HepG2 (cell line): ENCODE data around the gene PDGFA. TPM values are rescaled to one million over a fixed set of nuclear protein-coding genes. Genes with fewer than 3 reads are reported as not detected.

ENCODE experiments used
- AHR ChIP-seq: IDR thresholded peaks from 2 replicates; pipeline ENCODE4 v1.6.1; 2018; ENCODE audit warnings: missing genetic modification reagents, missing compliant biosample characterization
- ARNT ChIP-seq: fragments of 450-650 bp; IDR thresholded peaks from 2 replicates; pipeline ENCODE4 v1.6.1; 2017
- KLF13 ChIP-seq: sonication (generic); formaldehyde crosslinking; IDR thresholded peaks from 2 replicates; pipeline ENCODE4 v1.4.0; 2020; ENCODE audit warnings: mild to moderate bottlenecking, missing genetic modification reagents
- MYC ChIP-seq: sonication (generic); formaldehyde crosslinking; IDR thresholded peaks from 2 replicates; pipeline ENCODE4 v1.9.0; 2021; ENCODE audit warnings: missing genetic modification reagents, borderline replicate concordance
- POLR2A ChIP-seq, 2 experiments: IDR thresholded peaks; 2 replicates each; pipeline ENCODE4 v1.6.1; 2011; ENCODE audit warnings: low read depth in 2 of 2, low read length in 2 of 2, mild to moderate bottlenecking in 1 of 2, moderate library complexity in 1 of 2; ENCODE audit not compliant: insufficient read depth in 1 of 2
- POLR2G ChIP-seq: fragments of 200-400 bp; formaldehyde crosslinking; IDR thresholded peaks from 2 replicates; pipeline ENCODE4 v1.6.1; 2018; ENCODE audit warnings: mild to moderate bottlenecking, low read depth, low read length, moderate library complexity
- RFXAP ChIP-seq: sonication (generic); formaldehyde crosslinking; IDR thresholded peaks from 2 replicates; pipeline ENCODE4 v1.4.0; 2020; ENCODE audit warnings: missing genetic modification reagents, borderline replicate concordance
- TAF1 ChIP-seq: sonication (generic); formaldehyde crosslinking; IDR thresholded peaks from 2 replicates; pipeline ENCODE4 v1.4.0; 2020; ENCODE audit warnings: missing genetic modification reagents
- XBP1 ChIP-seq: sonication (generic); formaldehyde crosslinking; IDR thresholded peaks from 2 replicates; pipeline ENCODE4 v1.5.0; 2020; ENCODE audit warnings: missing genetic modification reagents
- ZBTB7B ChIP-seq: sonication (generic); formaldehyde crosslinking; IDR thresholded peaks from 2 replicates; pipeline ENCODE4 v1.4.0; 2020; ENCODE audit warnings: missing genetic modification reagents
- ZMYM4 ChIP-seq: sonication (generic); formaldehyde crosslinking; IDR thresholded peaks from 2 replicates; pipeline ENCODE4 v1.8.1; 2023; ENCODE audit warnings: mild to moderate bottlenecking, missing genetic modification reagents
- ZNF17 ChIP-seq: sonication (generic); formaldehyde crosslinking; IDR thresholded peaks from 2 replicates; pipeline ENCODE4 v1.5.0; 2020; ENCODE audit warnings: mild to moderate bottlenecking, missing genetic modification reagents
- ZNF556 ChIP-seq: sonication (generic); formaldehyde crosslinking; IDR thresholded peaks from 2 replicates; pipeline ENCODE4 v1.4.0; 2020; ENCODE audit warnings: mild to moderate bottlenecking, missing genetic modification reagents, borderline replicate concordance
- ZNF749 ChIP-seq: sonication (generic); formaldehyde crosslinking; IDR thresholded peaks from 2 replicates; pipeline ENCODE4 v1.8.0; 2022; ENCODE audit warnings: mild to moderate bottlenecking, missing genetic modification reagents, moderate library complexity, borderline replicate concordance
- ZNF792 ChIP-seq: IDR thresholded peaks from 2 replicates; pipeline ENCODE4 v1.6.1; 2016
- polyA plus RNA-seq, 8 experiments: library from polyadenylated mRNA; depleted of rRNA in 3 of 8; stranded (reverse) in 7 of 8; unstranded in 1 of 8; fragments of >200 nt; fragmentation: Illumina TruSeq in 4 of 8; extraction: Trizol in 4 of 8; gene quantifications; 2 replicates each; pipeline versions ENCODE4 v1.2.1 to v1.2.3, GENCODE V29; 2011 to 2016; ENCODE audit warnings: low read depth in 4 of 8, missing spikeins in 1 of 8, mixed read lengths in 1 of 8; ENCODE audit not compliant: insufficient read depth in 1 of 8
- total RNA-seq, 5 experiments: library from RNA; depleted of rRNA; stranded (reverse); fragments of >200 nt; fragmentation: Illumina TruSeq; extraction: Trizol; gene quantifications; 2 replicates each; pipeline ENCODE4 v1.2.3, GENCODE V29; 2016; ENCODE audit warnings: low read depth in 1 of 5
- TF ChIP-seq, protein P1 (sequence below): IDR thresholded peaks from 2 replicates; pipeline ENCODE4 v1.6.1; 2018; ENCODE audit warnings: missing genetic modification reagents, mild to moderate bottlenecking, missing compliant biosample characterization
- TF ChIP-seq, protein P2 (sequence below): sonication (generic); formaldehyde crosslinking; IDR thresholded peaks from 2 replicates; pipeline ENCODE4 v1.8.1; 2023; ENCODE audit warnings: mild to moderate bottlenecking, missing genetic modification reagents
- TF ChIP-seq, protein P3 (sequence below): sonication (generic); formaldehyde crosslinking; IDR thresholded peaks from 2 replicates; pipeline ENCODE4 v1.4.0; 2020; ENCODE audit warnings: mild to moderate bottlenecking, missing genetic modification reagents

Gene PDGFA
- total and polyA plus RNA-seq, 2 of the 13 experiments (the other 11 are each of a cell fraction or from before 2014, with no cell fraction given), result 1.5 to 3.4 TPM

DNA sequence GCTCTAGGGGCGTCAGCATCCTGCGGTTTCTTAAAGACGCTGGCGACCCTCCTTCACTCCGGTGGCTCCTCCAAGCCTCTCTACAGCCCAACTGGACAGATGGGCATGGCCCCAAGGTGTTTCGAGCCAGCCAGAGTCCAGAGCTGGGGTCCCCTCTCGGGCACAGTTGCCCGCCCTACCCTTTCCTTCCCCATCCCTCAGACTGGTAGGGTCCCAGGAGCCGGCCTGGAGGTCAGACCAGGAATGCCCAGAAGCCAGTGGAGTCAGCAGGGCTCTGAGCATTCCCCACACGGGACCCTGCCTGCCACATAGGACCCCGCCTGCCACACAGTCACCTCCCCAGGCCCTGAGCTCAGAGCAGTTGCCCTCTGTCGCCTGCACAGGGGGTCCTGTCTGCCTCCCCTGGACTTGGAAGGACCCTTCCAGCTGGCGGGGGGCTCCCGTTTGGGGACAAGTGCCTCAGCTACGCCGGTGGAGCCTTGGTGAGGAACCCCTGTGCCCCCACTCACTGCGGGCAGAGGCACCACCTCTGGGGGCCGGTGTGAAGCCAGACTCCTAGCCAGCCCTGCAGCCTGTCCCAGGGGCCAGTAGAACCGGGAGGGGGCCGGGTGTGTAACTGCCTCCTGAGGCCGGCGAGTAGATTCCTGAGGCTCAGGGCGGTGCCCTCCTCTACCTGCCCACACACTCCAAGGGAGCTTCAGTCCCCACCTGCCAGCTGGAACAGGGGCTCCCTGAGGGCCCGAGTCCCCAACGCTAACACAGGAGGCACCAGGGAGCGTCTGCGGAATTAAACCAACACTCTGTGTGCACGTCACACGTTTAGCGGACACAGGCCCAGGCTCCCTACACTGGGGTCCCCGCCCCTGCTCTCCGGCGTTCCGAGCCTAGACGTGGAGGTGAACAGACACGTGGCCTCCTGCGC is 19.4 kb upstream of the PDGFA start (continued):
- TF ChIP-seq, protein P1, sequence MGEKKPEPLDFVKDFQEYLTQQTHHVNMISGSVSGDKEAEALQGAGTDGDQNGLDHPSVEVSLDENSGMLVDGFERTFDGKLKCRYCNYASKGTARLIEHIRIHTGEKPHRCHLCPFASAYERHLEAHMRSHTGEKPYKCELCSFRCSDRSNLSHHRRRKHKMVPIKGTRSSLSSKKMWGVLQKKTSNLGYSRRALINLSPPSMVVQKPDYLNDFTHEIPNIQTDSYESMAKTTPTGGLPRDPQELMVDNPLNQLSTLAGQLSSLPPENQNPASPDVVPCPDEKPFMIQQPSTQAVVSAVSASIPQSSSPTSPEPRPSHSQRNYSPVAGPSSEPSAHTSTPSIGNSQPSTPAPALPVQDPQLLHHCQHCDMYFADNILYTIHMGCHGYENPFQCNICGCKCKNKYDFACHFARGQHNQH (CRISPR knock-in tag), result 0 out of 2 replicates have a peak, but pooled peaks have one; percentile 13
- TF ChIP-seq ZNF17 (CRISPR knock-in tag) (no peak), POLR2G (peak; percentile 61), POLR2A (IDR thresholded peaks at IDR 0.05; ENCODE audit: insufficient read depth in 1 of 2, low read depth in 2 of 2, low read length in 2 of 2) (peak in 1 of 2 experiments; percentile 8; a peak in 2 of 4 replicates), ZMYM4 (CRISPR knock-in tag) (no peak), ZNF556 (0 out of 2 replicates have a peak, but pooled peaks have one; percentile 4), ZNF792 (CRISPR knock-in tag) (no peak), RFXAP (CRISPR knock-in tag) (no peak), ARNT (no peak), XBP1 (CRISPR knock-in tag) (no peak), TAF1 (CRISPR knock-in tag) (peak; percentile 60; the same call in 1 of the 2 replicates), ZBTB7B (CRISPR knock-in tag) (0 out of 2 replicates have a peak, but pooled peaks have one; percentile 9), MYC (CRISPR knock-in tag) (peak; percentile 56; the same call in 1 of the 2 replicates), ZNF749 (peak; percentile 61; the same call in 1 of the 2 replicates), KLF13 (CRISPR knock-in tag) (0 out of 2 replicates have a peak, but pooled peaks have one; percentile 18), AHR (0 out of 2 replicates have a peak, but pooled peaks have one; percentile 8)
- TF ChIP-seq, protein P2, sequence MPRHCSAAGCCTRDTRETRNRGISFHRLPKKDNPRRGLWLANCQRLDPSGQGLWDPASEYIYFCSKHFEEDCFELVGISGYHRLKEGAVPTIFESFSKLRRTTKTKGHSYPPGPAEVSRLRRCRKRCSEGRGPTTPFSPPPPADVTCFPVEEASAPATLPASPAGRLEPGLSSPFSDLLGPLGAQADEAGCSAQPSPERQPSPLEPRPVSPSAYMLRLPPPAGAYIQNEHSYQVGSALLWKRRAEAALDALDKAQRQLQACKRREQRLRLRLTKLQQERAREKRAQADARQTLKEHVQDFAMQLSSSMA (CRISPR knock-in tag), result no peak
- TF ChIP-seq, protein P3, sequence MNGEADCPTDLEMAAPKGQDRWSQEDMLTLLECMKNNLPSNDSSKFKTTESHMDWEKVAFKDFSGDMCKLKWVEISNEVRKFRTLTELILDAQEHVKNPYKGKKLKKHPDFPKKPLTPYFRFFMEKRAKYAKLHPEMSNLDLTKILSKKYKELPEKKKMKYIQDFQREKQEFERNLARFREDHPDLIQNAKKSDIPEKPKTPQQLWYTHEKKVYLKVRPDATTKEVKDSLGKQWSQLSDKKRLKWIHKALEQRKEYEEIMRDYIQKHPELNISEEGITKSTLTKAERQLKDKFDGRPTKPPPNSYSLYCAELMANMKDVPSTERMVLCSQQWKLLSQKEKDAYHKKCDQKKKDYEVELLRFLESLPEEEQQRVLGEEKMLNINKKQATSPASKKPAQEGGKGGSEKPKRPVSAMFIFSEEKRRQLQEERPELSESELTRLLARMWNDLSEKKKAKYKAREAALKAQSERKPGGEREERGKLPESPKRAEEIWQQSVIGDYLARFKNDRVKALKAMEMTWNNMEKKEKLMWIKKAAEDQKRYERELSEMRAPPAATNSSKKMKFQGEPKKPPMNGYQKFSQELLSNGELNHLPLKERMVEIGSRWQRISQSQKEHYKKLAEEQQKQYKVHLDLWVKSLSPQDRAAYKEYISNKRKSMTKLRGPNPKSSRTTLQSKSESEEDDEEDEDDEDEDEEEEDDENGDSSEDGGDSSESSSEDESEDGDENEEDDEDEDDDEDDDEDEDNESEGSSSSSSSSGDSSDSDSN (CRISPR knock-in tag), result 0 out of 2 replicates have a peak, but pooled peaks have one; percentile 46
